ENCODE data around the gene ATF3. TPM values are rescaled to one million over a fixed set of nuclear protein-coding genes. Genes with fewer than 3 reads are reported as not detected.

ATF3 gene
- total and polyA plus RNA-seq, 4 experiments from 2014 or later, result 0.09 to 3.1 (median 2.7) TPM; not detected in 1

DNA sequence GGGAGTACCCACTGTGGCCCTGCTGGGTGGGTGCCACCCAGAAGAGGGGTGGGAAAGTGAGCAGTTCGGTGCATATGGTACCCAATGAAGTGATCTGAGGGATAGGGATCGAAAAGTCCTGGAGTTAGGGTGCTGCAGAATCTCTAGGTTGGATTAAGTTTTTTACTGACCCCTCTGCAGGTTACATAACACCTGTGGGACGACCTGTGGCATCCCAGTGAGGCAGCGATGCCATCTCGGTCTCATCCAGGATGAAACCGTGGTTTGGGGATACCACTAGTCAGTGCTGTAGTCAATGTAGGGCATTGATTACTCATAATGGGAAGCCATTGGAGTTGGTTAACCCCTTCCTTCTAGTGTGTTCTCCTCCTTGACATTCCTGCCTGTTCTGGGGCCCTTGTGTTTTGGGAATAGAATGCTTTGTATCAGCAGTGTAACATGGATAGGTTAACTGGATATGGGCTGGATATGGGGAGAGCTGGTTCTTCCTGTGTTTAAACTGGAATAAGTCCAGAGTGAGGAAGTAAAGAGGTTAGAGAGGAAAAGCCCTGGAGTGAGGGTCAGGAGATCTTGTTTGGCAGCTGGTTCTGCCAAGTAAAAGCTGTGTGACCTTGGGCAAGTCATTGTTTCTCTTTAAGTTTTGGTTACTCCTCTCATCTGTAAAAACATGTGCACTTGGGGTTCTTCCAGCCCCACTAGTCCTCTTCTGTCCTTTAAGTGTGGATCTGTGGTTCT lies 42.8 kb upstream of the ATF3 start:
- peaks cover 1 to 3% of the 10 kb centered on the region in 2 donors for H3K36me3 Mint-ChIP-seq
- H3K27ac Mint-ChIP-seq, result peak overlapping the region in 6 of 7 donors; percentile 7 to 95 (median 92)
- peaks cover 7 to 15% (median 10%) of the 10 kb centered on the region in 4 donors for H3K4me1 Mint-ChIP-seq
- Histone ChIP-seq H3K4me3 (ENCODE audit: low read length in 2 of 2) (no peak overlapping the region), H3K36me3 (ENCODE audit: insufficient read depth, low read length) (no peaks in the 10 kb centered on the region), H3K27me3 (ENCODE audit: insufficient read depth, low read length) (no peaks in the 10 kb centered on the region), H3K9me3 (ENCODE audit: control insufficient read depth in 1 of 2, low read length in 2 of 2) (no peaks in the 10 kb centered on the region), H3K27ac (ENCODE audit: low read depth, low read length) (no peak overlapping the region), H3K4me1 (ENCODE audit: insufficient read depth, low read length) (peaks cover 13% of the 10 kb centered on the region)
- DNase-seq, result no peak
- H3K4me3 Mint-ChIP-seq, result peak overlapping the region; percentile 90 to 99 (median 96)
- ChIA-PET POLR2A (ENCODE audit: partially characterized antibody) (no interaction called here), CTCF (ENCODE audit: partially characterized antibody) (no interaction called here)
- intact Hi-C loops (cut with micrococcal nuclease), result loop anchor here (2.0 kb wide), 2 partner anchors 43 to 89 kb away; partner anchors contain the start of gene ATF3
- H3K9me3 Mint-ChIP-seq, result peaks cover 0 to 9% (median 3%) of the 10 kb centered on the region in 8 donors
- no peaks in the 10 kb centered on the region for H3K27me3 Mint-ChIP-seq

DNA sequence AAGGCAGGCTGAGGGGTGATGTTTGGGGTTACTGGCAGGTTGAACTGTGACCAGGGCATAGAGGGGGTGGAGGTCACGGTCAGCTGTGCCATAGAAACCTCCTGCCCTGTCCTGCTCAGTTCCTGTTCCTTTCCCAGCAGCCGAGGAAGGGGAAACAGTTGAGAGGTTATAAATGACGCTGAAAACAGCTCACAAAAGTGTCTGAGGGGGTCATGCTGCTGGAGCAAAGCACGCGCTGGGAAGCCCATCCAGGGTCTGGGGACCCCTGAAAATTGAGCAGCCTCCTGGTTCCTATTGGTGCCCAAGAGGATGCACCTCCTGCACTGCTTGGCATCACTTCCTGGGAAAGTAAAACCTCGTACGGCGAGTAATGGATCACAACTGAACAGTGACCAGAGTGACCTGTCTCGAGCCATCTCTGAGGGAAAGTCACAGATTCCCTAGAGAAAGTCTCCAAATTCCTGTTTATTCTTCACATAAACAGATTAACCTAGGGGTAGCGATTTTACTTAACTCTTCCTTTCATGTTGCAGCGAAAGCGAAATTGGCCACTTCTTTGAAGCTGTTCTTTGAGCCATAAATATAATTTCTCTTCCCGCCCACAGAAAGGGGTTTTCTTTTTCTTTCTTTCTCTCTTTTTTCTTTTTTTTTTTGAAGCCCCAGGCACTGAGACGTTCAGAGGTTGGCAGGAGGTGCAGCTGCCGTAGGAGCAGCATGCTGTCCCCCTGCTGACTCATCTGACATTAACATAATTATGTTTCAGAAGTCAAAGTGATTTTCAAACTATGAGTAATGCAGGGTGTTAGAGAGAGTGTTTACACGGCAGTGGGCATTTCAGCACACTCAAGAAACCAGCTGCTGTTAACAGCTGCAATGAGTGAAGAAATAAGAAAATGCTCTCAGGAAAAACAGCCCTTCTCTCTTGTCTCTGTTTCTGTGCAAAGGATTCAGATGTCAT lies 41.8 kb upstream of the ATF3 start:
- Mint-ChIP-seq H3K36me3 (peaks cover 1 to 3% of the 10 kb centered on the region in 2 donors), H3K9me3 (peaks cover 0 to 9% (median 3%) of the 10 kb centered on the region in 8 donors), H3K27me3 (no peaks in the 10 kb centered on the region), H3K4me1 (peaks cover 7 to 15% (median 10%) of the 10 kb centered on the region in 4 donors), H3K27ac (peak overlapping the region; percentile 54 to 95 (median 93)), H3K4me3 (peak overlapping the region; percentile 90 to 99 (median 96))
- ChIA-PET CTCF (ENCODE audit: partially characterized antibody) (interaction anchor here (1.0 to 1.2 kb wide), 3 partner anchors 8 to 63 kb away, joined by 3 read pairs; no protein-coding TSS in a partner anchor), POLR2A (ENCODE audit: partially characterized antibody) (interaction anchor here (1.0 to 1.9 kb wide), 4 partner anchors 9 to 225 kb away, joined by 3 to 15 read pairs (median 6); partner anchors contain the start of genes NSL1 and TATDN3)
- Histone ChIP-seq H3K36me3 (ENCODE audit: insufficient read depth, low read length) (no peaks in the 10 kb centered on the region), H3K27me3 (ENCODE audit: insufficient read depth, low read length) (no peaks in the 10 kb centered on the region), H3K4me1 (ENCODE audit: insufficient read depth, low read length) (peaks cover 13% of the 10 kb centered on the region), H3K27ac (ENCODE audit: low read depth, low read length) (peak overlapping the region; percentile 34), H3K4me3 (ENCODE audit: low read length in 2 of 2) (peak overlapping the region; percentile 63 to 82), H3K9me3 (ENCODE audit: control insufficient read depth in 1 of 2, low read length in 2 of 2) (no peaks in the 10 kb centered on the region)
- intact Hi-C loops (cut with micrococcal nuclease), result loop anchor here (2.0 kb wide), 2 partner anchors 42 to 90 kb away; partner anchors contain the start of gene ATF3
- DNase-seq, result peak; percentile 34 to 75 (median 41)

DNA sequence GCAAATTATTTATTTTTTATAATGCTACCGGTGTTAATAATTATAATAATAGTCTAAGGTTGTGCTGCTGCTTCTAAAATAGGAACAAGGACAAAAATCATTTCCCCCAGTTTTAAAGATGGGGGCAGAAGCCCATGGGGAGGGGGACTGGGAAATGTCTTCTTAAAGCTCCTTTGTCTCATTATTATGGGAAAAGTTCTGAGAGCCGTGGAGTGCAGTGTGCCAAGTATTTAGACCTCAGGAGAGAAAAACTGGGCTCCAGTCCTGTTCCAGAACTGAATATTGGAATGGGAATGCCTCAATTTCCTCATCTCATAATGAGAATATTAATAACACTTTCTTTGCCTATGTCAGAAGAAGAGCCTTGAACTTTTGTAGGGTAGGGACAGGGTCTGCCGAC lies 40.9 kb upstream of the ATF3 start:
- CTCF ChIA-PET (ENCODE audit: partially characterized antibody), result interaction anchor here (1.0 to 1.2 kb wide), 3 partner anchors 9 to 62 kb away, joined by 3 read pairs; no protein-coding TSS in a partner anchor

DNA sequence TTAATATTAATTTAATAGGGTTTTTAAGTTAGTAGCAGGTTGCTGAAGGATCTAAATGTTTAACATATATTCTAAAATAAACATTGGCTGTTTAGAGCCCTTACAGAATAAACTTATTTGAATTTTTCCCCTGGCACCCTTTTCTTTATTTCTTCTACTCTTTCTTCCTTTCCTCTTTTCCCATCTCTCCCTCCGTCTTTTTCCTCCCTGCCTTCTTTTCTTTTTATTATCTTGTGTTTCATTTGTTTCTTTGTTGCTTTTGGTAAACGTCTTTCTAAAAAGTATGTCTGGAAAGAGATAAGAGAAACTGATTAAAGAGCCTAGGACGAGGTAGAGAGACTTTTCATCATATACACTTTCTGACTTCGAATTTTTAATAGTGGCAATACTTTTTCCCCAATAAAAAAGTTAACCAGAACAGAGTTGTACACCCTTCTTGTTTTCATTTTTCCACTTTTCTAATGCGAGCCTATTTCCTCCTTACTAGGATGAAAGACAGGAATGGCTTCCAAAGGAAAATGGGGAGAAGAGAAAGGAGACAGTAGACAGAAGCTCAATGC lies 39.5 kb upstream of the ATF3 start:
- POLR2A ChIA-PET (ENCODE audit: partially characterized antibody), result no interaction called here
- CTCF ChIA-PET (ENCODE audit: partially characterized antibody), result no interaction called here
- no peak overlapping the region for H3K27ac Mint-ChIP-seq

More for the DNA sequence above, 40.9 kb upstream of the ATF3 start:
- no peaks in the 10 kb centered on the region for H3K27me3 Mint-ChIP-seq
- no peaks in the 10 kb centered on the region for H3K36me3 ChIP-seq (ENCODE audit: insufficient read depth, low read length)
- no peaks in the 10 kb centered on the region for H3K27me3 ChIP-seq (ENCODE audit: insufficient read depth, low read length)
- peaks cover 13% of the 10 kb centered on the region for H3K4me1 ChIP-seq (ENCODE audit: insufficient read depth, low read length)
- no peak overlapping the region for H3K27ac Mint-ChIP-seq
- no peak overlapping the region for H3K27ac ChIP-seq (ENCODE audit: low read depth, low read length)
- H3K9me3 ChIP-seq (ENCODE audit: control insufficient read depth in 1 of 2, low read length in 2 of 2), result no peaks in the 10 kb centered on the region
- H3K4me3 ChIP-seq (ENCODE audit: low read length in 2 of 2), result no peak overlapping the region
- H3K9me3 Mint-ChIP-seq, result peaks cover 0 to 7% (median 3%) of the 10 kb centered on the region in 8 donors
- DNase-seq, result no peak
- POLR2A ChIA-PET (ENCODE audit: partially characterized antibody), result interaction anchor here (1.5 to 1.9 kb wide), 3 partner anchors 9 to 224 kb away, joined by 4 to 15 read pairs (median 9); partner anchors contain the start of genes NSL1 and TATDN3
- peaks cover 7 to 15% (median 10%) of the 10 kb centered on the region in 4 donors for H3K4me1 Mint-ChIP-seq
- H3K4me3 Mint-ChIP-seq, result peak overlapping the region in 3 of 8 donors; percentile 90 to 99 (median 97)
- H3K36me3 Mint-ChIP-seq, result peaks cover 1 to 3% of the 10 kb centered on the region in 2 donors
- intact Hi-C loops (cut with micrococcal nuclease), result loop anchor here (2.0 kb wide), 2 partner anchors 41 to 91 kb away; partner anchors contain the start of gene ATF3

DNA sequence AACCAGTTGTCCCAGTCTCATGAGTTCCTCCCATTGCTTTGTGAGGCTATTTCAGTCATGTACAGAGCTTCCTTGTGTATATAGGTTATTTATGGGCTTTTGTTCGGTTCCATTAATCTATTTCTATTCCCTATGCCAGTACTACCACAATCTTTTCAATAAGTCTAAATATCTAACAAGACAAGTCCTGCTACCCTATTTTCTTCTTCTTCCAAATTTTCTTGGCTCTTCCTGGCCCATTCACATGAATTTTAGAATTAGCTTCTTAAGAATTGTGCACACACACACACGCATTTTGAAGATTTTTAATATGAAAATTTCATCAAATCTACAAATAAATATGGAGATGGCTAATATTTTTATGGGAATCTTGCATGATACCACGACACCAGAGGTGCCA lies 33.8 kb upstream of the ATF3 start:
- ChIA-PET CTCF (ENCODE audit: partially characterized antibody) (no interaction called here), POLR2A (ENCODE audit: partially characterized antibody) (no interaction called here)
- no peaks in the 10 kb centered on the region for H3K36me3 Mint-ChIP-seq
- Histone ChIP-seq H3K27ac (ENCODE audit: low read depth, low read length) (no peak overlapping the region), H3K27me3 (ENCODE audit: insufficient read depth, low read length) (no peaks in the 10 kb centered on the region), H3K36me3 (ENCODE audit: insufficient read depth, low read length) (no peaks in the 10 kb centered on the region), H3K4me1 (ENCODE audit: insufficient read depth, low read length) (no peaks in the 10 kb centered on the region), H3K9me3 (ENCODE audit: control insufficient read depth in 1 of 2, low read length in 2 of 2) (no peaks in the 10 kb centered on the region), H3K4me3 (ENCODE audit: low read length in 2 of 2) (no peak overlapping the region)
- no peaks in the 10 kb centered on the region for H3K9me3 Mint-ChIP-seq
- DNase-seq, result no peak
- H3K27me3 Mint-ChIP-seq, result peaks cover 8 to 11% of the 10 kb centered on the region in 2 donors
- no peaks in the 10 kb centered on the region for H3K4me1 Mint-ChIP-seq
- H3K27ac Mint-ChIP-seq, result no peak overlapping the region
- H3K4me3 Mint-ChIP-seq, result no peak overlapping the region
- intact Hi-C loops (cut with micrococcal nuclease), result no loop called here

More for the DNA sequence above, 39.5 kb upstream of the ATF3 start:
- Mint-ChIP-seq H3K36me3 (peaks cover 0 to 1% of the 10 kb centered on the region in 2 donors), H3K9me3 (no peaks in the 10 kb centered on the region), H3K27me3 (peaks cover 0 to 1% of the 10 kb centered on the region in 2 donors), H3K4me1 (peaks cover 7 to 15% (median 10%) of the 10 kb centered on the region in 4 donors), H3K4me3 (peak overlapping the region in 2 of 8 donors; percentile 16 to 43)
- intact Hi-C loops (cut with micrococcal nuclease), result no loop called here
- DNase-seq, result no peak
- peaks cover 13% of the 10 kb centered on the region for H3K4me1 ChIP-seq (ENCODE audit: insufficient read depth, low read length)
- H3K4me3 ChIP-seq (ENCODE audit: low read length in 2 of 2), result no peak overlapping the region
- no peak overlapping the region for H3K27ac ChIP-seq (ENCODE audit: low read depth, low read length)
- H3K36me3 ChIP-seq (ENCODE audit: insufficient read depth, low read length), result no peaks in the 10 kb centered on the region
- H3K9me3 ChIP-seq (ENCODE audit: control insufficient read depth in 1 of 2, low read length in 2 of 2), result no peaks in the 10 kb centered on the region
- no peaks in the 10 kb centered on the region for H3K27me3 ChIP-seq (ENCODE audit: insufficient read depth, low read length)

DNA sequence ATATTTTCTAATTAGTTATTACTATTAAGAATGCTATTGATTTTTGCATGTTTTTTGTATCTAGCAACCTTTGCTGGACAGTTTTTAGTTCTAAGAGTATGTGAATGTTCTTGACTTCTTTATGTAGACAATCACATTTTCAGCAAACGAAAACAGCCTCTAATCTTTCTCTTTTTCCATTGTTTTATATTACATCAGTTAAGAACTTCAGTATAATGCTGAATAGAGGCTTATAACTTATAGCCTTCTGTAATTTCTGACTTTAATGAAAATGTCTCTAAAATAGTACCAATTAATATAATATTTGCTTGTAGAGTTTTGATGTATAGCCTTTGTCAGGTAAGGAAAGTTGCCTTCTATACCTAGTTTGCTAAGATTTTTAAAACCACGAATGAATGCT lies 33.2 kb upstream of the ATF3 start:
- Histone ChIP-seq H3K27me3 (ENCODE audit: insufficient read depth, low read length) (no peaks in the 10 kb centered on the region), H3K27ac (ENCODE audit: low read depth, low read length) (no peak overlapping the region), H3K36me3 (ENCODE audit: insufficient read depth, low read length) (no peaks in the 10 kb centered on the region), H3K4me1 (ENCODE audit: insufficient read depth, low read length) (no peaks in the 10 kb centered on the region), H3K4me3 (ENCODE audit: low read length in 2 of 2) (no peak overlapping the region), H3K9me3 (ENCODE audit: control insufficient read depth in 1 of 2, low read length in 2 of 2) (no peaks in the 10 kb centered on the region)
- H3K27me3 Mint-ChIP-seq, result peaks cover 9 to 14% of the 10 kb centered on the region in 2 donors
- H3K4me3 Mint-ChIP-seq, result no peak overlapping the region
- intact Hi-C loops (cut with micrococcal nuclease), result no loop called here
- no peaks in the 10 kb centered on the region for H3K36me3 Mint-ChIP-seq
- ChIA-PET CTCF (ENCODE audit: partially characterized antibody) (no interaction called here), POLR2A (ENCODE audit: partially characterized antibody) (no interaction called here)
- H3K27ac Mint-ChIP-seq, result no peak overlapping the region
- no peak for DNase-seq
- H3K9me3 Mint-ChIP-seq, result no peaks in the 10 kb centered on the region
- no peaks in the 10 kb centered on the region for H3K4me1 Mint-ChIP-seq

Measured in CD4-positive, alpha-beta memory T cell (primary cell).